ENCODE measurements around the gene NABP1.

NABP1 gene

GRCh38 chr2:191686066-191686465 is 8.1 kb downstream of the NABP1 start:
- DNase-seq = no peak

GRCh38 chr2:191686729-191687128 is 8.8 kb downstream of the NABP1 start:
- peak; percentile 58 for DNase-seq

- DNase-seq = no peak
These were observed 9.9 kb downstream of the NABP1 start for GRCh38 chr2:191687867-191688266.

GRCh38 chr2:191688934-191689695 is 11.2 kb downstream of the NABP1 start:
- no peak for DNase-seq

- peak; percentile 41 for DNase-seq
These were observed 12.4 kb downstream of the NABP1 start for GRCh38 chr2:191690327-191690726.

GRCh38 chr2:191691016-191691735 is 13.2 kb downstream of the NABP1 start:
- DNase-seq = peak; percentile 89

- DNase-seq = no peak
These were observed 14.0 kb downstream of the NABP1 start for GRCh38 chr2:191691898-191692297.

- DNase-seq = no peak
These were observed 14.7 kb downstream of the NABP1 start for GRCh38 chr2:191692502-191693115.

- peak; percentile 53 for DNase-seq
These were observed 15.2 kb downstream of the NABP1 start for GRCh38 chr2:191693166-191693565.

- DNase-seq = no peak
These were observed 15.8 kb downstream of the NABP1 start for GRCh38 chr2:191693778-191694177.

- no peak for DNase-seq
These were observed 18.1 kb downstream of the NABP1 start for GRCh38 chr2:191696001-191696400.

GRCh38 chr2:191696966-191697365 is 19.0 kb downstream of the NABP1 start:
- no peak for DNase-seq

- no peak for DNase-seq
These were observed 19.9 kb downstream of the NABP1 start for GRCh38 chr2:191697870-191698269.

- DNase-seq = no peak
These were observed 21.5 kb downstream of the NABP1 start for GRCh38 chr2:191699341-191699945.

GRCh38 chr2:191701029-191701428 is 23.1 kb downstream of the NABP1 start:
- no peak for DNase-seq

- no peak for DNase-seq
These were observed 23.8 kb downstream of the NABP1 start for GRCh38 chr2:191701696-191702095.

GRCh38 chr2:191703079-191703725 is 25.3 kb downstream of the NABP1 start:
- DNase-seq = no peak

GRCh38 chr2:191705084-191705483 is 27.1 kb downstream of the NABP1 start:
- DNase-seq = no peak

GRCh38 chr2:191705701-191706100 is 27.8 kb downstream of the NABP1 start:
- DNase-seq = no peak

- DNase-seq = no peak
These were observed 28.9 kb downstream of the NABP1 start for GRCh38 chr2:191706791-191707190.

GRCh38 chr2:191707542-191707941 is 29.6 kb downstream of the NABP1 start:
- no peak for DNase-seq

GRCh38 chr2:191710411-191710900 is 32.5 kb downstream of the NABP1 start:
- no peak for DNase-seq

GRCh38 chr2:191711621-191712020 is 33.7 kb downstream of the NABP1 start:
- no peak for DNase-seq
